Measurements from ENCODE around the gene PCYT2.
A peak's percentile ranks its signal among the peaks of the same experiment; 100 is the strongest.

The PCYT2 gene

GRCh38 chr17:81905993-81906392 lies 5.2 kb downstream of the PCYT2 start:
- no peak overlapping the region for H3K27ac ChIP-seq
- no peak for TF ChIP-seq CTCF (conservative IDR thresholded peaks at IDR 0.05)

GRCh38 chr17:81905424-81905875 lies 5.7 kb downstream of the PCYT2 start:
- no peak overlapping the region for H3K27ac ChIP-seq
- TF ChIP-seq CTCF (conservative IDR thresholded peaks at IDR 0.05): no peak

- no peak overlapping the region for H3K27ac ChIP-seq
- no peak for TF ChIP-seq CTCF (conservative IDR thresholded peaks at IDR 0.05)
These were observed 6.4 kb downstream of the PCYT2 start for GRCh38 chr17:81904600-81905423.

GRCh38 chr17:81903896-81904599 lies 7.2 kb downstream of the PCYT2 start:
- TF ChIP-seq CTCF (conservative IDR thresholded peaks at IDR 0.05): no peak
- no peak overlapping the region for H3K27ac ChIP-seq

GRCh38 chr17:81903415-81903831 lies 7.8 kb downstream of the PCYT2 start:
- H3K27ac ChIP-seq: no peak overlapping the region
- TF ChIP-seq CTCF (conservative IDR thresholded peaks at IDR 0.05): no peak

GRCh38 chr17:81902653-81903414 lies 8.4 kb downstream of the PCYT2 start:
- TF ChIP-seq CTCF (conservative IDR thresholded peaks at IDR 0.05): no peak
- H3K27ac ChIP-seq: peak overlapping the region; percentile 60; the same call in 1 of the 2 replicates

Data from VCaP (cell line).